HG02943 (cell line): ENCODE data around the gene MGAT5B.

ENCODE experiments used
- ATAC-seq: cut with Tn5 transposase; IDR thresholded peaks from one replicate; pipeline ENCODE4 v1.9.1; 2021; ENCODE audit warnings: mild to moderate bottlenecking, low read depth, moderate library complexity; ENCODE audit not compliant: unreplicated experiment

Gene MGAT5B

GRCh38 chr17:76922967-76923366 lies 54.8 kb downstream of the MGAT5B start:
- no peak for ATAC-seq

GRCh38 chr17:76923491-76923890 lies 55.3 kb downstream of the MGAT5B start:
- no peak for ATAC-seq

GRCh38 chr17:76924345-76925342 lies 56.4 kb downstream of the MGAT5B start:
- no peak for ATAC-seq

- ATAC-seq = no peak
These were observed 57.3 kb downstream of the MGAT5B start for GRCh38 chr17:76925441-76925891.

DNA sequence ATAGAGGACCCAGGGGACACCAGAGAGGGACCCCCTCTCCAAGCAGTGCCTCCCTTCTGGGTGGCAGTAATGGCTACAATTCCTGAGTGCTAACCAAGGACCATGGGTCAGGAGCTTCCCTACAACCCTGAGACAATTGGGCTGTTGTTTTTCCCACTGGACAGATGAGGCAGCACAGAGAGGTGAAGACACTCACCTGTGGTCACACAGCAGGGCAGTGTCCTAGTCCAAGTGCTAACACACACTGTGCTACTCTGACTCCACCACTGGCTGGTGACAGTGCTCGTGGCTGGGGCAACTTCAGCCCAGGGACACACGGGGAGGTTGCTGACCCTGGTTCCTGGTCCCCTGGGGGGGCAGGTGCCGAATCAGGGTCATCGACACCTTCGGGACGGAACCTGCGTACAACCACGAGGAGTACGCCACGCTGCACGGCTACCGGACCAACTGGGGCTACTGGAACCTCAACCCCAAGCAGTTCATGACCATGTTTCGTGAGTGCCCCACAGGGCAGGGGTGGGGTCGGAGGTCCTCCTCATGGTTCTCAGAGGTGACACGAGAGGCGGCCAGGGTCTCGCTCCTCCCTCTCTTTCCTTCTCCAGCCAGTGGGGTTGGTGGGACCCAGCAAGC lies 58.1 kb downstream of the MGAT5B start:
- ATAC-seq = no peak

GRCh38 chr17:76927577-76927976 lies 59.4 kb downstream of the MGAT5B start:
- ATAC-seq = no peak

DNA sequence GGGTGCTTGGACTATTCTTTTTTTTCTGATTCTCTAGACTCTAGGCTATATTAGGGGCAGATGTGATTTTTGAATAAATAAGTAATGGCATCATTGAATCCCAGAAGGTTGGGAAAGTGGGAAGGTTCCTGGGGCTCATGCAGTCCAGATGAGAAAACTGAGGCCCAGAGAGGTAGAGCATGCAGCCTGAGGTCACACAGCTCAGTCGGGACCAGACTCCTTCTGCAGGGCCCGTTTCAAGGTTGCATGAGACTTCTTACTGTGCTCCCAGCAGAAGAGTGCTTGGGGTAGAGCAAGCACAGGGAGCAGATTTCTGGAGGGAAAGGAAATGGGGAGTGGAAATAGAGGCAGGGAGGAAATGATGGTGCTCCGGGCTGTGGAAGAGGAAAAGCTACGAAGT lies 59.8 kb downstream of the MGAT5B start:
- no peak for ATAC-seq

DNA sequence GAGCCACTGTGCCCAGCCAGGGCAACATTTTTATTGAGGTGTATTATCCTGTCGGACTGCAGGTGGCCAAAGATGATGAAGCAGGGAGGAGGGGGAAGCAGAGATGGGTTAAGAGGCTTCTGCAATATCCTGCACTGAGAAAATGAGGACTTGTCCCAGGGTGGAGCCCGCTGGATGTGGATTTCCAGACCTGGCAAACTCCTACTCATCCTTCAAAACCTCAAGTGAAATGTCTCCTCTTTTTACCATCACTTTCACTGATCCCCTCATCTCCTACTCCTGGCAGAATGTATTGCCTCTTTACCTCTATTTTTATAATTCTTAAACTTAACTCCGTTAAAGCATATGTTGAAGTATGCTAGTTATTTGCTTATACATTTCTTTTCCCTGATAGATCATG lies 60.9 kb downstream of the MGAT5B start:
- ATAC-seq = no peak

- ATAC-seq = no peak
These were observed 61.4 kb downstream of the MGAT5B start for GRCh38 chr17:76929601-76930000.

- ATAC-seq = no peak
These were observed 61.9 kb downstream of the MGAT5B start for GRCh38 chr17:76930107-76930506.

- no peak for ATAC-seq
These were observed 64.5 kb downstream of the MGAT5B start for GRCh38 chr17:76932402-76933333.

GRCh38 chr17:76934561-76935320 lies 66.5 kb downstream of the MGAT5B start:
- ATAC-seq = no peak

GRCh38 chr17:76935331-76935730 lies 67.1 kb downstream of the MGAT5B start:
- ATAC-seq = no peak

GRCh38 chr17:76937238-76937637 lies 69.0 kb downstream of the MGAT5B start:
- no peak for ATAC-seq

DNA sequence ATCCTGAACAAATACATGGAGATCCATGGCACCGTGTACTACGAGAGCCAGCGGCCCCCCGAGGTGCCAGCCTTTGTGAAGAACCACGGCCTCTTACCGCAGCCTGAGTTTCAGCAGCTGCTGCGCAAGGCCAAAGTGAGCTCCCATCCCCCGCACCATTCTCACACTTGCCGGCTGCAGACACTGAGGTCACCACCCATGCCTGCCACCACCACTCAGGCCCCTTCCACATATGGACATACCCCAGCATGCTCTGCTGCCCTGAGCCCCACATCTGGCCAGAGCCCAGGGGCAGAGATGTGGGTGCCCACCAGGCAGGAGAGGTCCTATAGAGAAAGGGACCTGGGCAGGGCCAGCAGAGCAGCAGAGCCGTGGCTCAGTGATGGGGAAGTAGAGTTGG lies 69.8 kb downstream of the MGAT5B start:
- ATAC-seq = no peak

GRCh38 chr17:76940295-76940694 lies 72.1 kb downstream of the MGAT5B start:
- ATAC-seq = no peak

- no peak for ATAC-seq
These were observed 72.6 kb downstream of the MGAT5B start for GRCh38 chr17:76940738-76941350.

DNA sequence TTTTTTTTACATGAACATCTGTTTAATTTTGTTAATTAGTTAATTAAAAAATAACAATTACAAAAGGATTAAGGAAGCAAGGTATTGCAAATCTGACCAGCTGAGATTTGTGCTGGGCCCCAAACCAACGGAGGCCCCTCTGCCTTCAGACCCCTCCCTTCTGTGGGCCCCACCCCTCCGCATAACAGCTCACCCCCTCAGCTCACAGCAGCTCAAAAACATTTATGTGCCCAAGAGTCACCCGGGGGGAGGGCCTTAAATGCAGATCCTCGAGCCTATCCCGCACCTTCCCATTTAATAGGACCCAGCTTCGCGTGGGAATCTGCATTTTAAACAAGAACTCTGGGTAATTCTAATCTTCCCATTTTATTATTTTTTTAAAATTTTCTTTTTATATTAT lies 75.0 kb downstream of the MGAT5B start:
- no peak for ATAC-seq

DNA sequence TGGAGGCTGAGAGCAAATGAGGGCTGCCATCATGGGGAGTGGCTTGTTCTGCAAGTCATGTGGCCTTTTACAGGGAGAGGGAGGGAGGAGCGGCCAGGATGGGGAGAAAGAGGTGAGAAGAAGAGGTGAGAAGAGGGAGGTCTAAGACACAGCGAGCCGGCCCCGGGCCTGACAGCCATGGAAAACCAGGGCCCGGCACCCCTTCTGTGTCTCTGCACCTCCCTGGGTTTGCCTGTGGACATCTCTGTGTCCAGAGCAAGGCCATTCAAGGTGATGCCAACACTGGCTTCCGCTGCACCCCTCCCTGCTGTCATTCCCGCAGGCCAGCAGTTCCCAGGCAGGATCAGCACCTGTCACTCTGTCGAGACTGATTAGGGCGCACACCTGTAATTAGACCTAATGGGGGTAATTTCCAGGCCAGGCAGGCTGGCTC lies 75.6 kb downstream of the MGAT5B start:
- no peak for ATAC-seq
